HL-60 (cell line): ENCODE data around the gene CPNE4.

Experiments
- GABPA ChIP-seq: IDR thresholded peaks from 2 replicates; pipeline ENCODE4 v1.6.1; 2012; ENCODE audit warnings: low read depth
- SPI1 ChIP-seq: IDR thresholded peaks from 2 replicates; pipeline ENCODE4 v1.6.1; 2012; ENCODE audit warnings: low read depth, mild to moderate bottlenecking, borderline replicate concordance
- TF ChIP-seq, protein P1 (sequence below): IDR thresholded peaks from one replicate; pipeline ENCODE4 v1.5.1; 2011; ENCODE audit warnings: low read length, control low read depth, inconsistent platforms; ENCODE audit not compliant: insufficient read depth
- TF ChIP-seq, protein P2 (sequence below): IDR thresholded peaks from 2 replicates; pipeline ENCODE4 v1.6.1; 2012; ENCODE audit warnings: low read depth; ENCODE audit not compliant: insufficient replicate concordance

DNA sequence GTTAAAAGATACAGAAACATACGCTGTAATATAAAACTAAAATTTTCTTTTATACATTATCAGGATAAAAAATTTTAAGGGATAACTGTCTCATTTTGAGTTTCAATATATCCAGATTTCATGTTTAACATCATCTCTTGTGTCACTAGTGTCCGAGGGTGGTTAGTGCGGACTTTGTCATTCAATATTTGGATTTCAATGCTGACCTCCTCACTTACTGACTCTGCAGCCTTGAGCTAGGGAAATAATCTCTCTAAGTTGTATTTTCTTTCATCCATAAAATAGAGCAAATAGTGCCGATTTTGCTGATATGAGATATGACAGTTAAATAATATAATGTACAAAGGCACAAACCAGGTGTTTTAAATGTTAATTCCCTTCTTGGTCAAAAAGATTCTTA lies 203.2 kb downstream of the CPNE4 start:
- TF ChIP-seq, protein P1, sequence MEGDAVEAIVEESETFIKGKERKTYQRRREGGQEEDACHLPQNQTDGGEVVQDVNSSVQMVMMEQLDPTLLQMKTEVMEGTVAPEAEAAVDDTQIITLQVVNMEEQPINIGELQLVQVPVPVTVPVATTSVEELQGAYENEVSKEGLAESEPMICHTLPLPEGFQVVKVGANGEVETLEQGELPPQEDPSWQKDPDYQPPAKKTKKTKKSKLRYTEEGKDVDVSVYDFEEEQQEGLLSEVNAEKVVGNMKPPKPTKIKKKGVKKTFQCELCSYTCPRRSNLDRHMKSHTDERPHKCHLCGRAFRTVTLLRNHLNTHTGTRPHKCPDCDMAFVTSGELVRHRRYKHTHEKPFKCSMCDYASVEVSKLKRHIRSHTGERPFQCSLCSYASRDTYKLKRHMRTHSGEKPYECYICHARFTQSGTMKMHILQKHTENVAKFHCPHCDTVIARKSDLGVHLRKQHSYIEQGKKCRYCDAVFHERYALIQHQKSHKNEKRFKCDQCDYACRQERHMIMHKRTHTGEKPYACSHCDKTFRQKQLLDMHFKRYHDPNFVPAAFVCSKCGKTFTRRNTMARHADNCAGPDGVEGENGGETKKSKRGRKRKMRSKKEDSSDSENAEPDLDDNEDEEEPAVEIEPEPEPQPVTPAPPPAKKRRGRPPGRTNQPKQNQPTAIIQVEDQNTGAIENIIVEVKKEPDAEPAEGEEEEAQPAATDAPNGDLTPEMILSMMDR: no peak
- TF ChIP-seq GABPA (no peak), SPI1 (no peak)
- TF ChIP-seq, protein P2, sequence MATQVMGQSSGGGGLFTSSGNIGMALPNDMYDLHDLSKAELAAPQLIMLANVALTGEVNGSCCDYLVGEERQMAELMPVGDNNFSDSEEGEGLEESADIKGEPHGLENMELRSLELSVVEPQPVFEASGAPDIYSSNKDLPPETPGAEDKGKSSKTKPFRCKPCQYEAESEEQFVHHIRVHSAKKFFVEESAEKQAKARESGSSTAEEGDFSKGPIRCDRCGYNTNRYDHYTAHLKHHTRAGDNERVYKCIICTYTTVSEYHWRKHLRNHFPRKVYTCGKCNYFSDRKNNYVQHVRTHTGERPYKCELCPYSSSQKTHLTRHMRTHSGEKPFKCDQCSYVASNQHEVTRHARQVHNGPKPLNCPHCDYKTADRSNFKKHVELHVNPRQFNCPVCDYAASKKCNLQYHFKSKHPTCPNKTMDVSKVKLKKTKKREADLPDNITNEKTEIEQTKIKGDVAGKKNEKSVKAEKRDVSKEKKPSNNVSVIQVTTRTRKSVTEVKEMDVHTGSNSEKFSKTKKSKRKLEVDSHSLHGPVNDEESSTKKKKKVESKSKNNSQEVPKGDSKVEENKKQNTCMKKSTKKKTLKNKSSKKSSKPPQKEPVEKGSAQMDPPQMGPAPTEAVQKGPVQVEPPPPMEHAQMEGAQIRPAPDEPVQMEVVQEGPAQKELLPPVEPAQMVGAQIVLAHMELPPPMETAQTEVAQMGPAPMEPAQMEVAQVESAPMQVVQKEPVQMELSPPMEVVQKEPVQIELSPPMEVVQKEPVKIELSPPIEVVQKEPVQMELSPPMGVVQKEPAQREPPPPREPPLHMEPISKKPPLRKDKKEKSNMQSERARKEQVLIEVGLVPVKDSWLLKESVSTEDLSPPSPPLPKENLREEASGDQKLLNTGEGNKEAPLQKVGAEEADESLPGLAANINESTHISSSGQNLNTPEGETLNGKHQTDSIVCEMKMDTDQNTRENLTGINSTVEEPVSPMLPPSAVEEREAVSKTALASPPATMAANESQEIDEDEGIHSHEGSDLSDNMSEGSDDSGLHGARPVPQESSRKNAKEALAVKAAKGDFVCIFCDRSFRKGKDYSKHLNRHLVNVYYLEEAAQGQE: no peak
